WTC11 (cell line): ENCODE measurements around the gene CARD19. TPM values are rescaled to one million over a fixed set of nuclear protein-coding genes. Genes with fewer than 3 reads are reported as not detected.

Experiments
- ATAC-seq: fragments of 200-7000 bp; cut with Tn5 transposase; 2 replicates; pipeline ENCODE4 v1.10.0; 2021; ENCODE audit warnings: mild to moderate bottlenecking, moderate library complexity
- CTCF ChIA-PET: fragments of 300-600 bp; sonication (Branson Sonifier 250); formaldehyde crosslinking; loops from one replicate; lab custom pipeline; 2021; ENCODE audit warnings: antibody characterized with exemption; lab: Charles Lee
- POLR2A ChIA-PET: fragments of 350-600 bp; sonication (Branson Sonifier 250); formaldehyde crosslinking; loops from one replicate; lab custom pipeline; 2021; ENCODE audit warnings: antibody characterized with exemption; lab: Charles Lee
- DNase-seq: peaks from one replicate; pipeline ENCODE4 v3.0.0; 2021; ENCODE audit warnings: low spot score
- H3K27ac Mint-ChIP-seq: 2 replicates; pipeline ENCODE4 v1.8.0; 2021; ENCODE audit warnings: mixed read lengths
- H3K27me3 Mint-ChIP-seq: 2 replicates; pipeline ENCODE4 v1.8.0; 2021; ENCODE audit warnings: low read depth, mild to moderate bottlenecking, moderate library complexity, mixed read lengths
- H3K36me3 Mint-ChIP-seq: 2 replicates; pipeline ENCODE4 v1.8.0; 2021; ENCODE audit warnings: mixed read lengths
- H3K4me1 Mint-ChIP-seq: 2 replicates; pipeline ENCODE4 v1.8.0; 2022; ENCODE audit warnings: mixed read lengths
- H3K4me3 Mint-ChIP-seq: 2 replicates; pipeline ENCODE4 v1.8.0; 2021; ENCODE audit warnings: mild to moderate bottlenecking, moderate library complexity, mixed read lengths
- H3K9me3 Mint-ChIP-seq: 2 replicates; pipeline ENCODE4 v1.8.0; 2021; ENCODE audit warnings: mixed read lengths
- EMX1 ChIP-seq: fragments of 250-450 bp; sonication (Bioruptor Pico); IDR thresholded peaks from 2 replicates; pipeline ENCODE4 v1.8.0; 2021; ENCODE audit warnings: mild to moderate bottlenecking
- FOXP1 ChIP-seq: sonication (generic); formaldehyde crosslinking; IDR thresholded peaks from 2 replicates; pipeline ENCODE4 v1.8.0; 2022; ENCODE audit warnings: missing genetic modification reagents, mild to moderate bottlenecking, moderate library complexity, borderline replicate concordance
- NFE2L1 ChIP-seq: sonication (generic); formaldehyde crosslinking; IDR thresholded peaks from 2 replicates; pipeline ENCODE4 v1.8.1; 2023; ENCODE audit warnings: missing genetic modification reagents
- ZNF671 ChIP-seq: fragments of 250-450 bp; sonication (Bioruptor Pico); IDR thresholded peaks from 2 replicates; pipeline ENCODE4 v1.8.0; 2021; ENCODE audit warnings: mild to moderate bottlenecking
- total RNA-seq: library from RNA; stranded (reverse); gene quantifications from 3 replicates; pipeline ENCODE4 v1.2.3, GENCODE V29; 2021
- TF ChIP-seq, protein P1 (sequence below): fragments of 250-450 bp; sonication (Bioruptor Pico); IDR thresholded peaks from 2 replicates; pipeline ENCODE4 v2.1.2; 2022; ENCODE audit warnings: mild to moderate bottlenecking, moderate library complexity
- TF ChIP-seq, protein P2 (sequence below): sonication (generic); formaldehyde crosslinking; IDR thresholded peaks from 2 replicates; pipeline ENCODE4 v1.8.1; 2022; ENCODE audit warnings: mild to moderate bottlenecking, moderate library complexity, missing genetic modification reagents
- TF ChIP-seq, protein P3 (sequence below): sonication (generic); formaldehyde crosslinking; IDR thresholded peaks from 2 replicates; pipeline ENCODE4 v1.8.0; 2022; ENCODE audit warnings: missing genetic modification reagents
- TF ChIP-seq, protein P4 (sequence below): fragments of 250-450 bp; sonication (Bioruptor Pico); IDR thresholded peaks from 2 replicates; pipeline ENCODE4 v1.9.0; 2021; ENCODE audit warnings: moderate library complexity, mild to moderate bottlenecking, inconsistent platforms, borderline replicate concordance
- TF ChIP-seq, protein P5 (sequence below): sonication (generic); formaldehyde crosslinking; IDR thresholded peaks from 2 replicates; pipeline ENCODE4 v1.8.1; 2022; ENCODE audit warnings: low read depth, missing genetic modification reagents, borderline replicate concordance
- TF ChIP-seq, protein P6 (sequence below): fragments of 200-600 bp; IDR thresholded peaks from 2 replicates; pipeline ENCODE4 v1.8.0; 2022; ENCODE audit warnings: antibody characterized with exemption

CARD19 gene
- total RNA-seq, 1 experiment from 2014 or later, result 34.5 TPM

DNA sequence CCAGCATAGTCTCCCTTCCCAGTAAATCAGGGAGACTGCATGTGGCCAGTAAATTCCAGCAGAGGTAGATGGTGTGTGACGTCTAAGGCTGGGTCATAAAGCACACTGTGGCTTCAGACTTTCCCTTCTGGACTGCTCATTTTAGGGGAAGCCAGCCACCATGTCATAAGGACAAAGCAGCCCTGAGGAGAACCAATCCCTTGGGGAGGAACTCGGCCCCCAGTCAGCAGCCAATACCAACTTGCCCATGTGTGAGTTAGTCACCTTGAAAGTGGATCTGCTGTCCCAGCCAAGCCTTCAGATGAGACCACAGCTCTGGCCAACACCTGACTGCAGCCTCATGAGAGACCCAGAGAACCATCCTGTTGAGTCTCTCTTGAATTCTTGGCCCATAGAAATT is 52.7 kb downstream of the CARD19 start:
- Mint-ChIP-seq H3K27me3 (no peaks in the 10 kb centered on the region), H3K9me3 (peaks cover 17% of the 10 kb centered on the region), H3K36me3 (no peaks in the 10 kb centered on the region; the same call in 1 of the 2 replicates), H3K4me3 (no peak overlapping the region), H3K27ac (no peak overlapping the region), H3K4me1 (peaks cover 6% of the 10 kb centered on the region)
- CTCF ChIA-PET, result no interaction called here
- POLR2A ChIA-PET, result interaction anchor here (0.6 kb wide), 1 partner anchor 702 kb away, joined by 4 read pairs; no protein-coding TSS in a partner anchor
- TF ChIP-seq EMX1 (CRISPR knock-in tag), result no peak
- TF ChIP-seq, protein P1, sequence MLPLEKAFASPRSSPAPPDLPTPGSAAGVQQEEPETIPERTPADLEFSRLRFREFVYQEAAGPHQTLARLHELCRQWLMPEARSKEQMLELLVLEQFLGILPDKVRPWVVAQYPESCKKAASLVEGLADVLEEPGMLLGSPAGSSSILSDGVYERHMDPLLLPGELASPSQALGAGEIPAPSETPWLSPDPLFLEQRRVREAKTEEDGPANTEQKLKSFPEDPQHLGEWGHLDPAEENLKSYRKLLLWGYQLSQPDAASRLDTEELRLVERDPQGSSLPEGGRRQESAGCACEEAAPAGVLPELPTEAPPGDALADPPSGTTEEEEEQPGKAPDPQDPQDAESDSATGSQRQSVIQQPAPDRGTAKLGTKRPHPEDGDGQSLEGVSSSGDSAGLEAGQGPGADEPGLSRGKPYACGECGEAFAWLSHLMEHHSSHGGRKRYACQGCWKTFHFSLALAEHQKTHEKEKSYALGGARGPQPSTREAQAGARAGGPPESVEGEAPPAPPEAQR, result no peak
- no peak for TF ChIP-seq ZNF671 (CRISPR knock-in tag)
- DNase-seq, result no peak
- no peak for ATAC-seq

DNA sequence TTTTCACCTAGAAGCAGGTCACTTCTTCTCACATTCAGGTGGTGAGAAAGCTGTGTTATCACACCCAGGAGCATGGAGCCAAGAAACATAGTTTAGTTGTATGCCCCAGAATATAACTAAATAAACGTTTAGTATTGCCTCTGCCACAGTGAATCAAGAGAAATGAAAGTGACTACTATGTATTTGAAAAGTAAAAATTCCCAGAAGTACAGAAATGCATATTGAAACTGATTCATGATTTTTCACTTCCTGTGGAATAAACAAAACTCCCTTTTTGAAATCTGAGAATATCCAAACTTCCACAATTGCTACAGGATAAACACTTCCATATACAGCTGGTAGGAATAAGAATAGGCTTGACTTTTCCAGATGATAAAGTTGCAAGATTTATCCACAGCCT is 53.3 kb downstream of the CARD19 start:
- DNase-seq (no peak), ATAC-seq (no peak)
- CTCF ChIA-PET, result interaction anchor here (0.7 kb wide), 2 partner anchors 18 to 22 kb away, joined by 3 to 5 read pairs; no protein-coding TSS in a partner anchor
- no peaks in the 10 kb centered on the region; the same call in 1 of the 2 replicates for H3K36me3 Mint-ChIP-seq
- TF ChIP-seq, protein P2, sequence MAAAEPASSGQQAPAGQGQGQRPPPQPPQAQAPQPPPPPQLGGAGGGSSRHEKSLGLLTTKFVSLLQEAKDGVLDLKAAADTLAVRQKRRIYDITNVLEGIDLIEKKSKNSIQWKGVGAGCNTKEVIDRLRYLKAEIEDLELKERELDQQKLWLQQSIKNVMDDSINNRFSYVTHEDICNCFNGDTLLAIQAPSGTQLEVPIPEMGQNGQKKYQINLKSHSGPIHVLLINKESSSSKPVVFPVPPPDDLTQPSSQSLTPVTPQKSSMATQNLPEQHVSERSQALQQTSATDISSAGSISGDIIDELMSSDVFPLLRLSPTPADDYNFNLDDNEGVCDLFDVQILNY, result no peak
- TF ChIP-seq, protein P3, sequence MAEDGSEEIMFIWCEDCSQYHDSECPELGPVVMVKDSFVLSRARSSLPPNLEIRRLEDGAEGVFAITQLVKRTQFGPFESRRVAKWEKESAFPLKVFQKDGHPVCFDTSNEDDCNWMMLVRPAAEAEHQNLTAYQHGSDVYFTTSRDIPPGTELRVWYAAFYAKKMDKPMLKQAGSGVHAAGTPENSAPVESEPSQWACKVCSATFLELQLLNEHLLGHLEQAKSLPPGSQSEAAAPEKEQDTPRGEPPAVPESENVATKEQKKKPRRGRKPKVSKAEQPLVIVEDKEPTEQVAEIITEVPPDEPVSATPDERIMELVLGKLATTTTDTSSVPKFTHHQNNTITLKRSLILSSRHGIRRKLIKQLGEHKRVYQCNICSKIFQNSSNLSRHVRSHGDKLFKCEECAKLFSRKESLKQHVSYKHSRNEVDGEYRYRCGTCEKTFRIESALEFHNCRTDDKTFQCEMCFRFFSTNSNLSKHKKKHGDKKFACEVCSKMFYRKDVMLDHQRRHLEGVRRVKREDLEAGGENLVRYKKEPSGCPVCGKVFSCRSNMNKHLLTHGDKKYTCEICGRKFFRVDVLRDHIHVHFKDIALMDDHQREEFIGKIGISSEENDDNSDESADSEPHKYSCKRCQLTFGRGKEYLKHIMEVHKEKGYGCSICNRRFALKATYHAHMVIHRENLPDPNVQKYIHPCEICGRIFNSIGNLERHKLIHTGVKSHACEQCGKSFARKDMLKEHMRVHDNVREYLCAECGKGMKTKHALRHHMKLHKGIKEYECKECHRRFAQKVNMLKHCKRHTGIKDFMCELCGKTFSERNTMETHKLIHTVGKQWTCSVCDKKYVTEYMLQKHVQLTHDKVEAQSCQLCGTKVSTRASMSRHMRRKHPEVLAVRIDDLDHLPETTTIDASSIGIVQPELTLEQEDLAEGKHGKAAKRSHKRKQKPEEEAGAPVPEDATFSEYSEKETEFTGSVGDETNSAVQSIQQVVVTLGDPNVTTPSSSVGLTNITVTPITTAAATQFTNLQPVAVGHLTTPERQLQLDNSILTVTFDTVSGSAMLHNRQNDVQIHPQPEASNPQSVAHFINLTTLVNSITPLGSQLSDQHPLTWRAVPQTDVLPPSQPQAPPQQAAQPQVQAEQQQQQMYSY (CRISPR knock-in tag), result no peak
- TF ChIP-seq FOXP1 (no peak), NFE2L1 (CRISPR knock-in tag) (no peak)
- H3K27me3 Mint-ChIP-seq, result no peaks in the 10 kb centered on the region
- H3K4me3 Mint-ChIP-seq, result no peak overlapping the region
- POLR2A ChIA-PET, result interaction anchor here (0.6 kb wide), 1 partner anchor 702 kb away, joined by 4 read pairs; no protein-coding TSS in a partner anchor
- H3K9me3 Mint-ChIP-seq, result peaks cover 17% of the 10 kb centered on the region
- H3K27ac Mint-ChIP-seq, result no peak overlapping the region
- H3K4me1 Mint-ChIP-seq, result peaks cover 2% of the 10 kb centered on the region

DNA sequence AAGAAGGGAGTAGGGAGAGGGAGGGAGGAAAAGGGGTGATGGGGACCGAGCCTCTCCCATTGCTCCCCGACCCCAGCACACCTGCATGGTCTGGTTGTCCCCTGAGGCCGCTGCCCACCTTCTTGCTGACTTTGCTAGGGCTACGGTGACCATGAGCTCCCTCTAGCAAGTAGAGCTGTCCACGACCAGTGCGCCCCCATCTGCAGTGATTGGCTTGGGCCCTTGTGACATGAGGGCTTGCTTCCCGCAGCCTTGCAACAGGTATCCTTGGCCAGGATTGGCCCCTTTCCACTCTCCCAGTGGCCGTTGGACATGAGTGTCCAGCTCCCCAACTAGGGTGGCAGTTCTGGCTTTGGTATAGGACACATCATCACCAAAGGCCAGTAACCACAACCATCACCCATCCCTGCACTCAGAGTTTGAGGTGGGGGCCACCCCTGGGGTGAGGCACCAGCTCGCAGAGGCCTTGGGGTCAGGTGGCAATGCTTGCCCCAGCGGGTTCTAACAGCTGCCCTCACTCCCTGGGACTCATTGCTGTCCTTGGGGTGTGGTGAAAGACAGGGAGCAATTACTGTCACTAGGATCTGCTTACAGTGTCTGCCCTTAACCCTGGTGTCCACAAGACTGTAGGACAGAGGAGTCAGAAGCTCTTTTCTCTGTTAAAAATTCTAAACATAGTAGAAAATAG is 55.2 kb downstream of the CARD19 start:
- CTCF ChIA-PET, result interaction anchor here (0.6 to 1.4 kb wide), 9 partner anchors 12 to 416 kb away, joined by 3 to 6 read pairs (median 3); partner anchors contain the start of gene NINJ1
- TF ChIP-seq, protein P4, sequence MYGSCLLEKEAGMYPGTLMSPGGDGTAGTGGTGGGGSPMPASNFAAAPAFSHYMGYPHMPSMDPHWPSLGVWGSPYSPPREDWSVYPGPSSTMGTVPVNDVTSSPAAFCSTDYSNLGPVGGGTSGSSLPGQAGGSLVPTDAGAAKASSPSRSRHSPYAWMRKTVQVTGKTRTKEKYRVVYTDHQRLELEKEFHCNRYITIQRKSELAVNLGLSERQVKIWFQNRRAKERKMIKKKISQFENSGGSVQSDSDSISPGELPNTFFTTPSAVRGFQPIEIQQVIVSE (CRISPR knock-in tag), result no peak
- DNase-seq (no peak), ATAC-seq (peak; percentile 61)
- Mint-ChIP-seq H3K36me3 (no peaks in the 10 kb centered on the region), H3K4me1 (no peaks in the 10 kb centered on the region), H3K4me3 (no peak overlapping the region), H3K9me3 (peaks cover 13% of the 10 kb centered on the region), H3K27me3 (no peaks in the 10 kb centered on the region), H3K27ac (no peak overlapping the region)
- POLR2A ChIA-PET, result no interaction called here

DNA sequence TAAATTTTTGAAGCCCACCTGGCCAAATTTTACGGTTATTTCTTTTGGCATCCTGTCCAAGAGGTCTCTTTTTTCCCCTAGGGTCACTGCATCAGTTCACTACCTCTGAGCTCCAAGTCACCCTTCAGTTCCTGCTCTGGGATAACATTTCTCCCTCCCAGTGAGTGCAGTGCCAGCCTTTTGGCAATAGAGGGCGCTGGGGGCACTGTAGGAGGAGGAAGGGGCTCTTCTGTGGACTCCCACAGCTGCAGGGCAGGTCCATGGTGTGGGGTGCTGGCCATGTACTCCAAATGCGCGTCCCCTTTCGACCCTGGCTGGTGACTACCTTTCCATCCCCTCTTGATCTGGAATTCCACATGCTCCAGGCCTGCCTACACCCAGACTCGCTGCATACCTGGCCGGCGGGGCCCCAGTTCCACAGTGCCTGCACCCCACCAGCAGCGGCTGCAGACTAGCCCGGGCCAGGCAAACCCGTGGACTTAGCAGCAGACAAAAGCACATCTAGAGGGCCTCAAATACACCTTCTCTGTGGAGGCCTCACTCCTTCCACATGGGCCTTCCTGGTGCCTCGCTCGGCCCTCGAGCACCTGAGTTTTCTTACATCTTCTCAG is 58.4 kb downstream of the CARD19 start:
- H3K9me3 Mint-ChIP-seq, result no peaks in the 10 kb centered on the region; the same call in 1 of the 2 replicates
- ATAC-seq (peak; percentile 93), DNase-seq (peak; percentile 91)
- peaks cover 2% of the 10 kb centered on the region; the same call in 1 of the 2 replicates for H3K27me3 Mint-ChIP-seq
- TF ChIP-seq, protein P5, sequence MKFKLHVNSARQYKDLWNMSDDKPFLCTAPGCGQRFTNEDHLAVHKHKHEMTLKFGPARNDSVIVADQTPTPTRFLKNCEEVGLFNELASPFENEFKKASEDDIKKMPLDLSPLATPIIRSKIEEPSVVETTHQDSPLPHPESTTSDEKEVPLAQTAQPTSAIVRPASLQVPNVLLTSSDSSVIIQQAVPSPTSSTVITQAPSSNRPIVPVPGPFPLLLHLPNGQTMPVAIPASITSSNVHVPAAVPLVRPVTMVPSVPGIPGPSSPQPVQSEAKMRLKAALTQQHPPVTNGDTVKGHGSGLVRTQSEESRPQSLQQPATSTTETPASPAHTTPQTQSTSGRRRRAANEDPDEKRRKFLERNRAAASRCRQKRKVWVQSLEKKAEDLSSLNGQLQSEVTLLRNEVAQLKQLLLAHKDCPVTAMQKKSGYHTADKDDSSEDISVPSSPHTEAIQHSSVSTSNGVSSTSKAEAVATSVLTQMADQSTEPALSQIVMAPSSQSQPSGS (CRISPR knock-in tag), result no peak
- TF ChIP-seq, protein P6, sequence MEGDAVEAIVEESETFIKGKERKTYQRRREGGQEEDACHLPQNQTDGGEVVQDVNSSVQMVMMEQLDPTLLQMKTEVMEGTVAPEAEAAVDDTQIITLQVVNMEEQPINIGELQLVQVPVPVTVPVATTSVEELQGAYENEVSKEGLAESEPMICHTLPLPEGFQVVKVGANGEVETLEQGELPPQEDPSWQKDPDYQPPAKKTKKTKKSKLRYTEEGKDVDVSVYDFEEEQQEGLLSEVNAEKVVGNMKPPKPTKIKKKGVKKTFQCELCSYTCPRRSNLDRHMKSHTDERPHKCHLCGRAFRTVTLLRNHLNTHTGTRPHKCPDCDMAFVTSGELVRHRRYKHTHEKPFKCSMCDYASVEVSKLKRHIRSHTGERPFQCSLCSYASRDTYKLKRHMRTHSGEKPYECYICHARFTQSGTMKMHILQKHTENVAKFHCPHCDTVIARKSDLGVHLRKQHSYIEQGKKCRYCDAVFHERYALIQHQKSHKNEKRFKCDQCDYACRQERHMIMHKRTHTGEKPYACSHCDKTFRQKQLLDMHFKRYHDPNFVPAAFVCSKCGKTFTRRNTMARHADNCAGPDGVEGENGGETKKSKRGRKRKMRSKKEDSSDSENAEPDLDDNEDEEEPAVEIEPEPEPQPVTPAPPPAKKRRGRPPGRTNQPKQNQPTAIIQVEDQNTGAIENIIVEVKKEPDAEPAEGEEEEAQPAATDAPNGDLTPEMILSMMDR, result peak; percentile 92
- H3K4me1 Mint-ChIP-seq, result no peaks in the 10 kb centered on the region
- H3K36me3 Mint-ChIP-seq, result no peaks in the 10 kb centered on the region
- ChIA-PET CTCF (interaction anchor here (0.6 to 3.1 kb wide), 100 partner anchors 9 to 673 kb away, joined by 3 to 67 read pairs (median 4); partner anchors contain the start of genes FGD3, NINJ1, PHF2 and WNK2), POLR2A (interaction anchor here (0.6 to 1.0 kb wide), 2 partner anchors 10 to 20 kb away, joined by 3 to 4 read pairs; partner anchors contain the start of gene NINJ1)
- H3K27ac Mint-ChIP-seq, result no peak overlapping the region
- no peak overlapping the region for H3K4me3 Mint-ChIP-seq
